HG03469 (cell line): ENCODE results near the gene CHN1.

ENCODE experiments used
- ATAC-seq: cut with Tn5 transposase; IDR thresholded peaks from one replicate; pipeline ENCODE4 v1.9.1; 2021; ENCODE audit warnings: mild to moderate bottlenecking, moderate library complexity, moderate number of reproducible peaks; ENCODE audit not compliant: unreplicated experiment

The CHN1 gene

GRCh38 chr2:174774886-174775285, 230.3 kb downstream of the CHN1 start:
- no peak for ATAC-seq

- no peak for ATAC-seq
Measured at GRCh38 chr2:174773215-174773614, 232.0 kb downstream of the CHN1 start.

GRCh38 chr2:174772472-174772801, 232.7 kb downstream of the CHN1 start:
- no peak for ATAC-seq

GRCh38 chr2:174771631-174772471, 233.3 kb downstream of the CHN1 start:
- ATAC-seq, result peak; percentile 50

DNA sequence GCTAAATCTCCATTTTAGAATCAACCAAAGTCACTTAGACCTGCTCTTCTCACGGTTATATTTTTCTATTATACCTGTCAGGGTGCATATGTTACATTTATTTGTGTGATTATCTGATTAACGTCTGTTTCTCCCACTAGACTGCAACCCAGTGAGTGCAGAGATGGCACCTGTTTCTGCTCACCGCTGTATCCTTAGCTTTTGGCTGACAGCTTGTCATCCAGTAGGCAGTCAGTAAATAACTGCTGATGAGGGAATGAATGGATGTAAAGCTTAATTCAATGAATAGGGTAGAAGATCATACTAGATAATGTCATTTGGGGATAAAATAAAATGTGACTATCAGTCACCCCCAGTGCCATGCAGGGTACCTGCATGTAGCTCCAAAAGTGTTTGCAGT, 234.0 kb downstream of the CHN1 start:
- no peak for ATAC-seq

GRCh38 chr2:174768557-174768956, 236.6 kb downstream of the CHN1 start:
- ATAC-seq, result no peak

DNA sequence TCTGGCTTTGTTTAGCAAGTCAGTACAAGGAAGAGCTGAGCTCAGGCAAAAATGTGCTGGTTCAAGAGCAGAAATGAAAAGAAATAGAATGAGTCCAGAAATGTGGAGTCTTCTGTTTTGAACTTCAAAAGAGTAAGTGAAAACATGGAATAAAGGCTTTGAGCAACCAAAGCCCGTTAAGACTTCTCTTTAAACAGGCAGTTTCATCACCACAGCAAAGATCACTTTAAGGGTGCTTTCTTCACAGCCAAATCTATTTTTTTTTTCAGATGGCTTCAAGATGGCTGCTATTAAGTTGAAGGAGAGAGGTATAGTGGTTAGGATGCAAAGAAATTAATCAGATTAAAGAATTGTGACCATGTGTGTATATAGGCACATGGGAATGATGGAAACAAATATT, 238.9 kb downstream of the CHN1 start:
- no peak for ATAC-seq

GRCh38 chr2:174765576-174765975, 239.6 kb downstream of the CHN1 start:
- no peak for ATAC-seq

DNA sequence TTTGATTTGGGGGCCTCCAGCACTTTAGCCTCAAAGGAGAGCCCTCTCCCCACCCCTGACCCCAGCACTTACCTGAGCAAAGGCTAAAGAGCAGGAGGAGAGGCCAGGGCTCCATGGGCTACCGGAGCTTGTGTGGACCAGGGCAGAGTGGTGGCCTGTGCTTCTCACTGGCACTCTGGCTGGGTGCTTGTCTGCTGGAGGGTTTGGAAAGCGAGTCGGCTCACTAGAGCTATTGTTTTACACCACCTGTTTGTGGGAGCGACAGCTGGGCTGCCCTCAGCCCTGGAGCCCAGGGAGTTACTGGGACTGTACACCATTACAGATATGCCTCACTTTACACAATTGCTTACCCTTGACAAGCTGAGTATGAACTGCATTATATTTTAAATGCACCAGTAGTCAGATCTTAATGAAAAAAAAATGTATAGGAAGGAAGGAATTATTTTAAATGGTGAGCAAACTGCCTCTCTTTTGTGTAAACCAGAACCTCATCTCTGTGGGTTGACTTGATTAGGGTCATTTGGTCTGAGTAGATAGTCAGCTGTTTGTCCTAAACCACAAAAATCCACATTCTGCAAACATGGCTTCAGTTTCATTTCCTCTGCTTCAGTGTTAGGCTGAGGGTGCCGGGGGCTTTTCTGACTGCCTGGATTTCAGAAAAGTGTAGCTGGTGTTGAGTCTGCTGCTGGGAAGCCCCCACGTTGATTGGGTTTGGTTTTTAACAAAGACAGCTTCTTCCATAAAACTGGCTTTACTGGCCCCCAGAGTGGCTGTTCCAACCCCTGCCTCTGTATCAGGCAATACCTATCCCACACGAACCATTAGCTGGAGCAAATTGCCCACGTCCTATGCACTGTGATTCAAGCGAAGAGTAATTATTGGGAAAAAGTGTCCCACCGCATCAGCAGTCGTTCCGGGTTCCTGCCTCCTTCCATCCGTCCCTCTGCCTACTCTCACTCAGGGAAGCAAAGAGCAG, 240.6 kb downstream of the CHN1 start, which contains the start of gene CHRNA1:
Gene CHRNA1 (minus strand): TSS at position 193 of the 976 bp plus-strand sequence. CDS start 78 bp downstream, at position 115.
- ATAC-seq, result peak; percentile 58

- no peak for ATAC-seq
Measured at GRCh38 chr2:174763780-174764179, 241.4 kb downstream of the CHN1 start.

DNA sequence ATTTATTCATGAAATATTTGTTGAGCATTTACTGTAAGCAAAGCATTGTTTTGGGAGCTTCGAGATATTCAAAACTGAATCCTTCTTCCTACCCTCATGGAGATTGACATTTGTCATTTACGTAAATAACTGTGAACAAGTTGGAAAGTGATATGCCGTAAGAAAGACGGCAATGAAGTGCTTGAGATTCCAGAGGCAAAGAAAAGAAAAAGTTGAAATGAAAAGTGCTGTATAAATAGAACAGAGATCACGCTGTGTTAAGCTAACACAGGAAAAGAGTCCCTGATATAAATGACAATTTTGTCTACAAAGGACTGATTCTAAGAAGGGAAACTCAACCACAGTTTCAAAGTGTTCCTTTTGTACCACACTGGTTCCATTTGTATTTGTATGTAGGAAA, 242.7 kb downstream of the CHN1 start:
- ATAC-seq, result no peak

DNA sequence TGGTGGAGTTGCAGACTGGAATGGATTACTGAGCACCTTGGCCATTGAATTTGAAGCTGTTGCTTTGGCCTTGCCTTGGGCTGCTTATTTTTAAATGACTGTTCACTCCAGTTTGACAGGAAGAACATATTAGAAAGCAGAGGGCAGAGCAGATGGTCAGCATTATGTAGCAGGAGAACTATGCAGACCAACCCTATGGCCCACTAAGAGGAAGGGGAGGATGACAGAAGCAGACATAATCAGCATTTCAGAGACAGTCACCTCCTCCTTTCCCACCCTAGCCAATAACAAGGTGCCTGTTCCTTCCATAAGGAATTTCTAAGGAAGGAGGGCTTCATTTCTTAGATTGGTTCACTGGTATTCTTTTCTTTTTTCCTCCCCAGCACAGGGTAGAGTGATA, 243.3 kb downstream of the CHN1 start:
- no peak for ATAC-seq

GRCh38 chr2:174760845-174761473, 244.2 kb downstream of the CHN1 start:
- no peak for ATAC-seq

DNA sequence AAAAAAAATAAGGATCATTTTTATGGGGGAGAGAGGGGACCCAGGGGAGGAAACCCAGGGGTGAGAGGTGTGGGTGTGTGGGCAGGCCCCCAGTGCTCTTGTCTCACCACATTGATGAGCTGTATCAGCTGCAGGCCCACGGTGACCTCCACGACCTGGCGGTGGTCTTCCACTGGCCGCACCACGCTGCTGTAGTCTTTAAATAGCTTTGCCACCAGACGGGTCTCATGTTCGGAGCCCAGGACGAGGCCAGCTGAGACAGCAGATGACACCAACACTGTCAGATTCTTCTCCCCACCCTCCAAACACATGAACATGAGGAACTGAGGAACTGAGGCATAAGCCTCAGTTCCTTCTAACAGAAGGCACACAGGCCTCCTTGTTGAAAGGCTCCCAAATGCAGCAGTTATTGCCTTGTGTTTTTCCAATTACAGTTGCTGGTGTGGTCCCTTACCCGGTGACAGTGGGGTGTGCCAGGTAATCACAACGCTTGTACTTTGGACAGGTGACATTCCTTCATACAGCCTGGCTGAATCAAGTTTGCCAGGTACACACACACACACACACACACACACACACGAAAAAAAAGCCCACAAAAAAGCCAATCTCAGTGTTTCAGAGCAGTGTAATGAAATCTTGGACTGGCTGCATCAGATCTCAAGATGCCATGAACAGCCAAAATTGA, 245.7 kb downstream of the CHN1 start:
- ATAC-seq, result no peak

GRCh38 chr2:174756743-174757142, 248.4 kb downstream of the CHN1 start:
- ATAC-seq, result no peak

DNA sequence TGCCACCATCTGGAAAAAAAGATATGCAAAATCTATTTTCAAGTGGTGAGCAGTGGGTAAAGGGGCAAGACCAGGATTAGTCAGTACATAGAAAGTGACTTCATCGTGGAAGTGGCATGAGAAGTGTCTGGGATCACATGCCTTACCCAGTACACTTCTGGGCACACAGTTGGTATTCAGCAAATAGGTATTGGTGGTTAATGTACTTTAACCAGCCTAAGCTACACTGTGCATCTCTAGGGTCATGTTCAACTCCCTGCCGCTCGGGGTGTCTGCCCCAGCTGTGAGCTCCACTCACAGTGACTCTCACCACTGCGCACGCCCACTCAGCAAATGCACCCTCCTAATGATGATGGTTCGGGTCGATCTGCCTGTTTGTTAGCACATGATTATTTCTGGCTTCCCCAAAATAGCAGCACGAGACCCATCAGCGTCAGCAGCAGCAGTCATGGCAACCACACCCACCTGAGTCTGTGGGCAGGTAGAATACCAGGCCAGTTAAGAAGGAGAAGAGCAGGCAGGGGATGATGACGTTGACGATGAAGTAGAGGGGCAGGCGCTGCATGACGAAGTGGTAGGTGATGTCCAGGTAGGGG, 252.0 kb downstream of the CHN1 start:
- peak; percentile 30 for ATAC-seq

GRCh38 chr2:174752403-174753037, 252.7 kb downstream of the CHN1 start:
- ATAC-seq, result peak; percentile 77

GRCh38 chr2:174750923-174751441, 254.2 kb downstream of the CHN1 start:
- peak; percentile 26 for ATAC-seq

DNA sequence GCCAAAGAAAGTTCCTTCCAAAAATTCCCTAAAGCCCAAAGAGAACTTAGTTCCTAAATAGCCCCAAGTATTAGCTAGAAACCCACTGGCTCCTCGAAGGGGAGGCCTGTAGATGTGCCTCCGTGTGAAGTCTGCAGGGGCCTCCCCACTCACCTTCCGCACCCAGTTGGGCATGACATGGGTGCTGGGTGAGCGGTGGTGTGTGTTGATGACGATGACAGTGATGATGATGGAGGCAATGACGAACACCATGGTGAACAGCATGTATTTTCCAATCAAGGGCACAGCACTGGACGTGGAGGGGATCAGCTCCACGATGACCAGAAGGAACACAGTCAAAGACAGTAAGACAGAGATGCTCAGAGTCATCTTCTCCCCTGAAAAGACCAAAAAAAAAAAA, 255.4 kb downstream of the CHN1 start:
- ATAC-seq, result no peak

GRCh38 chr2:174748948-174749347, 256.2 kb downstream of the CHN1 start:
- ATAC-seq, result no peak
